H9 (cell line): ENCODE measurements around the gene XPA. TPM values are rescaled to one million over a fixed set of nuclear protein-coding genes. Genes with fewer than 3 reads are reported as not detected.

Experiments
- DNase-seq: peaks from one replicate; pipeline ENCODE4 v3.0.0-alpha.2; 2017
- H2AFZ ChIP-seq: one replicate; pipeline ENCODE4 v1.6.1; 2013; ENCODE audit warnings: mild to moderate bottlenecking, low read length, control low read depth, moderate library complexity
- H2AK5ac ChIP-seq: 2 replicates; pipeline ENCODE4 v1.6.1; 2013; ENCODE audit warnings: low read length, control low read depth, mixed read lengths; ENCODE audit not compliant: insufficient read length
- H2BK120ac ChIP-seq: one replicate; pipeline ENCODE4 v1.6.1; 2013; ENCODE audit warnings: low read depth, mild to moderate bottlenecking, low read length, control low read depth, inconsistent platforms; ENCODE audit not compliant: poor library complexity, severe bottlenecking
- H2BK12ac ChIP-seq: 2 replicates; pipeline ENCODE4 v1.6.1; 2013; ENCODE audit warnings: low read length, control low read depth, mixed read lengths, low read depth; ENCODE audit not compliant: insufficient read length
- H2BK15ac ChIP-seq: 2 replicates; pipeline ENCODE4 v1.6.1; 2013; ENCODE audit warnings: low read depth, low read length, control low read depth
- H2BK20ac ChIP-seq: one replicate; pipeline ENCODE4 v1.6.1; 2013; ENCODE audit warnings: low read depth, mild to moderate bottlenecking, low read length, control low read depth, inconsistent platforms; ENCODE audit not compliant: poor library complexity, severe bottlenecking
- H2BK5ac ChIP-seq: 2 replicates; pipeline ENCODE4 v1.6.1; 2013; ENCODE audit warnings: low read length, control low read depth, mixed read lengths; ENCODE audit not compliant: insufficient read length
- H3K14ac ChIP-seq: 2 replicates; pipeline ENCODE4 v1.6.1; 2013; ENCODE audit warnings: low read length, control low read depth; ENCODE audit not compliant: insufficient read depth
- H3K18ac ChIP-seq: 2 replicates; pipeline ENCODE4 v1.6.1; 2013; ENCODE audit warnings: low read depth, mild to moderate bottlenecking, mixed read lengths, low read length, control low read depth; ENCODE audit not compliant: insufficient read length
- H3K23ac ChIP-seq: 2 replicates; pipeline ENCODE4 v1.6.1; 2013; ENCODE audit warnings: low read length, control low read depth, mixed read lengths, low read depth; ENCODE audit not compliant: insufficient read length
- H3K23me2 ChIP-seq: 2 replicates; pipeline ENCODE4 v1.6.1; 2013; ENCODE audit warnings: low read depth, mild to moderate bottlenecking, mixed read lengths, low read length, control low read depth; ENCODE audit not compliant: insufficient read length, poor library complexity, severe bottlenecking
- H3K27ac ChIP-seq: 2 replicates; pipeline ENCODE4 v1.5.1; 2013; ENCODE audit warnings: low read length, control low read depth, mixed read lengths, low read depth; ENCODE audit not compliant: insufficient read length
- H3K27me3 ChIP-seq: 2 replicates; pipeline ENCODE4 v1.6.1; 2013; ENCODE audit warnings: low read length, control low read depth, inconsistent platforms; ENCODE audit not compliant: insufficient read depth
- H3K4ac ChIP-seq: 2 replicates; pipeline ENCODE4 v1.6.1; 2013; ENCODE audit warnings: low read depth, mild to moderate bottlenecking, control low read depth, inconsistent platforms, low read length, moderate library complexity
- H3K4me1 ChIP-seq: 2 replicates; pipeline ENCODE4 v1.6.1; 2013; ENCODE audit warnings: low read length, control low read depth, inconsistent platforms; ENCODE audit not compliant: insufficient read depth
- H3K4me2 ChIP-seq: 2 replicates; pipeline ENCODE4 v1.6.1; 2013; ENCODE audit warnings: low read length, control low read depth, mixed read lengths; ENCODE audit not compliant: insufficient read length, insufficient read depth
- H3K56ac ChIP-seq: 2 replicates; pipeline ENCODE4 v1.6.1; 2013; ENCODE audit warnings: low read depth, mild to moderate bottlenecking, mixed read lengths, low read length, control low read depth; ENCODE audit not compliant: insufficient read length
- H3K79me1 ChIP-seq: 2 replicates; pipeline ENCODE4 v1.6.1; 2013; ENCODE audit warnings: low read depth, mild to moderate bottlenecking, moderate library complexity, low read length, control low read depth, inconsistent platforms; ENCODE audit not compliant: insufficient read depth, poor library complexity, severe bottlenecking
- H3K79me2 ChIP-seq: 2 replicates; pipeline ENCODE4 v1.6.1; 2013; ENCODE audit warnings: low read length, control low read depth, inconsistent platforms; ENCODE audit not compliant: insufficient read depth
- H3K9ac ChIP-seq: 2 replicates; pipeline ENCODE4 v1.6.1; 2013; ENCODE audit warnings: low read length, control low read depth, mixed read lengths; ENCODE audit not compliant: insufficient read length; ENCODE audit errors: extremely low read depth
- H3K9me3 ChIP-seq: one replicate; pipeline ENCODE4 v1.6.1; 2013; ENCODE audit warnings: low read depth, low read length, inconsistent platforms; ENCODE audit not compliant: control insufficient read depth
- H3T11ph ChIP-seq: one replicate; pipeline ENCODE4 v1.6.1; 2013; ENCODE audit warnings: mild to moderate bottlenecking, low read length, control low read depth, inconsistent platforms
- H4K20me1 ChIP-seq: one replicate; pipeline ENCODE4 v1.6.1; 2013; ENCODE audit not compliant: control insufficient read depth, insufficient read length, insufficient read depth
- H4K5ac ChIP-seq: 2 replicates; pipeline ENCODE4 v1.6.1; 2013; ENCODE audit warnings: low read depth, mild to moderate bottlenecking, mixed read lengths, low read length, control low read depth; ENCODE audit not compliant: insufficient read length
- H4K8ac ChIP-seq: replicated peaks from 2 replicates; pipeline ENCODE4 v1.6.1; 2013; ENCODE audit warnings: low read length, control low read depth, mixed read lengths, low read depth; ENCODE audit not compliant: insufficient read length
- H4K91ac ChIP-seq: 2 replicates; pipeline ENCODE4 v1.6.1; 2013; ENCODE audit warnings: low read depth, mild to moderate bottlenecking, moderate library complexity, mixed read lengths, low read length, control low read depth; ENCODE audit not compliant: insufficient read length
- H3K27ac Mint-ChIP-seq, 3 experiments: 2 replicates in 2 of 3; 3 replicates in 1 of 3; pipeline ENCODE4 v1.8.0; 2020 to 2021; ENCODE audit warnings: mixed read lengths in 3 of 3, mild to moderate bottlenecking in 1 of 3, moderate library complexity in 1 of 3
- H3K27me3 Mint-ChIP-seq: 2 replicates; pipeline ENCODE4 v1.8.0; 2021; ENCODE audit warnings: low read depth, mild to moderate bottlenecking, moderate library complexity, mixed read lengths
- H3K36me3 Mint-ChIP-seq, 3 experiments: 2 replicates in 2 of 3; 3 replicates in 1 of 3; pipeline ENCODE4 v1.8.0; 2020 to 2021; ENCODE audit warnings: low read depth in 3 of 3, mixed read lengths in 3 of 3; ENCODE audit not compliant: insufficient read depth in 1 of 3
- H3K4me1 Mint-ChIP-seq, 2 experiments: 2 replicates each; pipeline ENCODE4 v1.8.0; 2020; ENCODE audit warnings: mixed read lengths in 2 of 2
- H3K4me3 Mint-ChIP-seq, 2 experiments: 2 replicates in 1 of 2; 3 replicates in 1 of 2; pipeline ENCODE4 v1.8.0; 2020 to 2021; ENCODE audit warnings: mild to moderate bottlenecking in 2 of 2, mixed read lengths in 2 of 2, moderate library complexity in 1 of 2
- H3K9me3 Mint-ChIP-seq, 2 experiments: 2 replicates in 1 of 2; 3 replicates in 1 of 2; pipeline ENCODE4 v1.8.0; 2020; ENCODE audit warnings: mild to moderate bottlenecking in 2 of 2, mixed read lengths in 2 of 2, moderate library complexity in 1 of 2
- WGBS: extraction: QIAGEN DNeasy Blood & Tissue Kit; methylation state at CpG from one replicate; pipeline ENCODE4 v1.1.7; 2013; ENCODE audit warnings: missing lambda C conversion rate, low lambda C conversion rate, mixed read lengths; ENCODE audit not compliant: insufficient read length; ENCODE audit errors: extremely low coverage; 5-methylcytosine and 5-hydroxymethylcytosine counted together
- total RNA-seq: library from RNA; stranded (reverse); gene quantifications from 2 replicates; pipeline ENCODE4 v1.2.1, GENCODE V29; 2021
- TF ChIP-seq, protein P1 (sequence below): fragments of 200-600 bp; sonication (generic); conservative IDR thresholded peaks from 3 replicates; pipeline ENCODE4 v1.8.0; 2021; ENCODE audit warnings: antibody characterized with exemption, mild to moderate bottlenecking

XPA gene
- total RNA-seq, 1 experiment from 2014 or later, result 6.6 TPM

DNA sequence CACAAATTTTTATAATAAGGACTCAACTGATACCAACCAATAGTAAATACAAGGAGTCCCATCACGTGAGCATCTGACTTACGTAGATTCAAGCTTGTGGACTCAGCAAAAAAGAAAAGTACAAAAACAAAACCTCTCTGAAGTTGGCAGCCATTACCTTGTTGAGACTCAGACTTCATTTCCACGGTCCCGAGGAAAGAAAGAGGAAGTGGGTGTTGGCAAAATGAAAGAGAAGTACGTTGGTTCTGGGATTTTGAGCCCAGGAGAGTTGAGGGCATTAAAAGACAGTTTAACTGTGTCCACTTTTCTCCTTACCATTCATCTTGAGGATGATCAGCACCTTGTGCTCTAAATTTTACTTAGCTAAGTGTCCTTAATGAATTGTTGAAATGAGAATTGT is 36.8 kb downstream of the XPA start:
- Histone ChIP-seq H2BK5ac (no peak overlapping the region), H3K79me1 (no peaks in the 10 kb centered on the region), H3K79me2 (no peaks in the 10 kb centered on the region), H2BK20ac (no peak overlapping the region), H4K91ac (no peak overlapping the region), H4K20me1 (no peaks in the 10 kb centered on the region), H4K8ac (no peak overlapping the region), H4K5ac (no peak overlapping the region), H3K27ac (no peak overlapping the region), H2BK12ac (no peak overlapping the region), H3K9ac (no peak overlapping the region), H2AK5ac (no peak overlapping the region), H3K4ac (no peak overlapping the region), H3T11ph (no peak overlapping the region), H3K23ac (no peak overlapping the region), H2BK15ac (no peak overlapping the region), H3K18ac (no peak overlapping the region), H3K23me2 (no peaks in the 10 kb centered on the region), H3K4me1 (no peaks in the 10 kb centered on the region), H3K27me3 (no peaks in the 10 kb centered on the region), H3K9me3 (no peaks in the 10 kb centered on the region), H3K4me2 (no peak overlapping the region), H3K56ac (no peak overlapping the region), H3K14ac (no peak overlapping the region), H2BK120ac (no peak overlapping the region), H2AFZ (no peak overlapping the region)
- Mint-ChIP-seq H3K4me3 (no peak overlapping the region), H3K36me3 (peaks cover 39 to 94% (median 86%) of the 10 kb centered on the region in 3 experiments; a peak in 6 of 7 replicates), H3K9me3 (no peaks in the 10 kb centered on the region), H3K4me1 (no peaks in the 10 kb centered on the region), H3K27ac (no peak overlapping the region), H3K27me3 (no peaks in the 10 kb centered on the region)
- TF ChIP-seq, protein P1, sequence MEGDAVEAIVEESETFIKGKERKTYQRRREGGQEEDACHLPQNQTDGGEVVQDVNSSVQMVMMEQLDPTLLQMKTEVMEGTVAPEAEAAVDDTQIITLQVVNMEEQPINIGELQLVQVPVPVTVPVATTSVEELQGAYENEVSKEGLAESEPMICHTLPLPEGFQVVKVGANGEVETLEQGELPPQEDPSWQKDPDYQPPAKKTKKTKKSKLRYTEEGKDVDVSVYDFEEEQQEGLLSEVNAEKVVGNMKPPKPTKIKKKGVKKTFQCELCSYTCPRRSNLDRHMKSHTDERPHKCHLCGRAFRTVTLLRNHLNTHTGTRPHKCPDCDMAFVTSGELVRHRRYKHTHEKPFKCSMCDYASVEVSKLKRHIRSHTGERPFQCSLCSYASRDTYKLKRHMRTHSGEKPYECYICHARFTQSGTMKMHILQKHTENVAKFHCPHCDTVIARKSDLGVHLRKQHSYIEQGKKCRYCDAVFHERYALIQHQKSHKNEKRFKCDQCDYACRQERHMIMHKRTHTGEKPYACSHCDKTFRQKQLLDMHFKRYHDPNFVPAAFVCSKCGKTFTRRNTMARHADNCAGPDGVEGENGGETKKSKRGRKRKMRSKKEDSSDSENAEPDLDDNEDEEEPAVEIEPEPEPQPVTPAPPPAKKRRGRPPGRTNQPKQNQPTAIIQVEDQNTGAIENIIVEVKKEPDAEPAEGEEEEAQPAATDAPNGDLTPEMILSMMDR, result no peak
- WGBS, result no CpG with 5 or more reads among the region's 5 CpGs
- DNase-seq, result no peak
